ENCODE data around the gene POLL. TPM values are rescaled to one million over a fixed set of nuclear protein-coding genes. Genes with fewer than 3 reads are reported as not detected.
A peak's percentile ranks its signal among the peaks of the same experiment; 100 is the strongest.
"Not testable (repeated sequence)": the region's sequence is repeated elsewhere in the genome, so short reads cannot be mapped to it uniquely, and the experiment has no call there.

Gene POLL
- 8.5 and 18.8 TPM in 2 replicates for total RNA-seq (2014; rRNA removed; shearing (Covaris generic); ENCODE audit: low replicate concordance)

- Histone ChIP-seq H2AFZ (ENCODE audit: low read length) (no peak within 1 kb of the TSS; the same call in 1 of the 2 replicates), H3K27me3 (ENCODE audit: low read length) (no peaks in the 10 kb centered on the region), H3K4me1 (ENCODE audit: low read length) (peaks cover 15% of the 10 kb centered on the region), H3K4me2 (ENCODE audit: low read depth, low read length, poor library complexity, severe bottlenecking) (peak within 1 kb of the TSS; percentile 78), H4K20me1 (ENCODE audit: insufficient read depth, low read depth, low read length) (no peaks in the 10 kb centered on the region), H3K9me2 (replicated peaks; ENCODE audit: insufficient read depth, low read length) (no peaks in the 10 kb centered on the region), H3K4me3 (ENCODE audit: low read length) (peak within 1 kb of the TSS; percentile 88), H3K9ac (ENCODE audit: low read length) (peak within 1 kb of the TSS; percentile 78), H3K9me3 (ENCODE audit: low read length) (no peaks in the 10 kb centered on the region), H3K36me3 (ENCODE audit: insufficient read depth, low read length) (no peaks in the 10 kb centered on the region), H3K27ac (ENCODE audit: low read length) (peak within 1 kb of the TSS; percentile 45; the same call in 1 of the 2 replicates), H3K79me2 (ENCODE audit: low read length) (peaks cover 12% of the 10 kb centered on the region; the same call in 1 of the 2 replicates)
- peak; percentile 94 for DNase-seq
These were observed at the start of gene POLL, which contains the start of gene DPCD for GRCh38 chr10:101587725-101588653. POLL (minus strand) TSS chr10:101588257; CDS start chr10:101587360, 897 bp downstream. DPCD (plus strand) TSS chr10:101588321; CDS start chr10:101588337, 16 bp downstream.

- H3K9me3 ChIP-seq (ENCODE audit: low read length); H3K4me1 ChIP-seq (ENCODE audit: low read length); H3K27ac ChIP-seq (ENCODE audit: low read length); H2AFZ ChIP-seq (ENCODE audit: low read length); H3K9ac ChIP-seq (ENCODE audit: low read length); H3K36me3 ChIP-seq (ENCODE audit: insufficient read depth, low read length); DNase-seq; H3K4me3 ChIP-seq (ENCODE audit: low read length); H3K27me3 ChIP-seq (ENCODE audit: low read length); H3K4me2 ChIP-seq (ENCODE audit: low read depth, low read length, poor library complexity, severe bottlenecking); H3K9me2 ChIP-seq (replicated peaks; ENCODE audit: insufficient read depth, low read length); H4K20me1 ChIP-seq (ENCODE audit: insufficient read depth, low read depth, low read length): not testable (repeated sequence)
- peaks cover 22% of the 10 kb centered on the region; the same call in 1 of the 2 replicates for H3K79me2 ChIP-seq (ENCODE audit: low read length)
These were observed 45.5 kb upstream of the POLL start for GRCh38 chr10:101633510-101633909.

GRCh38 chr10:101631821-101632475, 43.9 kb upstream of the POLL start:
- H3K4me3 ChIP-seq (ENCODE audit: low read length): no peak overlapping the region
- peaks cover 3% of the 10 kb centered on the region; the same call in 1 of the 2 replicates for H3K36me3 ChIP-seq (ENCODE audit: insufficient read depth, low read length)
- H3K9ac ChIP-seq (ENCODE audit: low read length): no peak overlapping the region
- no peak overlapping the region for H3K4me2 ChIP-seq (ENCODE audit: low read depth, low read length, poor library complexity, severe bottlenecking)
- no peak overlapping the region for H3K27ac ChIP-seq (ENCODE audit: low read length)
- no peaks in the 10 kb centered on the region for H3K9me3 ChIP-seq (ENCODE audit: low read length)
- no peak overlapping the region for H2AFZ ChIP-seq (ENCODE audit: low read length)
- no peaks in the 10 kb centered on the region for H3K27me3 ChIP-seq (ENCODE audit: low read length)
- DNase-seq: no peak
- H4K20me1 ChIP-seq (ENCODE audit: insufficient read depth, low read depth, low read length): no peaks in the 10 kb centered on the region
- H3K9me2 ChIP-seq (replicated peaks; ENCODE audit: insufficient read depth, low read length): no peaks in the 10 kb centered on the region
- H3K4me1 ChIP-seq (ENCODE audit: low read length): no peaks in the 10 kb centered on the region
- peaks cover 25% of the 10 kb centered on the region; the same call in 1 of the 2 replicates for H3K79me2 ChIP-seq (ENCODE audit: low read length)

- no peaks in the 10 kb centered on the region for H3K27me3 ChIP-seq (ENCODE audit: low read length)
- H3K4me2 ChIP-seq (ENCODE audit: low read depth, low read length, poor library complexity, severe bottlenecking): no peak overlapping the region
- no peaks in the 10 kb centered on the region for H3K9me3 ChIP-seq (ENCODE audit: low read length)
- H3K36me3 ChIP-seq (ENCODE audit: insufficient read depth, low read length): peaks cover 3% of the 10 kb centered on the region; the same call in 1 of the 2 replicates
- H2AFZ ChIP-seq (ENCODE audit: low read length): no peak overlapping the region
- no peaks in the 10 kb centered on the region for H3K9me2 ChIP-seq (replicated peaks; ENCODE audit: insufficient read depth, low read length)
- no peaks in the 10 kb centered on the region for H4K20me1 ChIP-seq (ENCODE audit: insufficient read depth, low read depth, low read length)
- DNase-seq: no peak
- H3K79me2 ChIP-seq (ENCODE audit: low read length): peaks cover 25% of the 10 kb centered on the region; the same call in 1 of the 2 replicates
- H3K27ac ChIP-seq (ENCODE audit: low read length): no peak overlapping the region
- no peak overlapping the region for H3K9ac ChIP-seq (ENCODE audit: low read length)
- no peak overlapping the region for H3K4me3 ChIP-seq (ENCODE audit: low read length)
- H3K4me1 ChIP-seq (ENCODE audit: low read length): no peaks in the 10 kb centered on the region
These were observed 42.5 kb upstream of the POLL start for GRCh38 chr10:101630633-101630920.

- no peak for DNase-seq
These were observed 42.0 kb upstream of the POLL start for GRCh38 chr10:101629837-101630632.

GRCh38 chr10:101625821-101626412, 37.9 kb upstream of the POLL start:
- DNase-seq: no peak
- H3K4me1 ChIP-seq (ENCODE audit: low read length): no peaks in the 10 kb centered on the region
- 0 out of 2 replicates have a peak, but pooled peaks cover 6% of the 10 kb centered on the region for H3K79me2 ChIP-seq (ENCODE audit: low read length)
- H4K20me1 ChIP-seq (ENCODE audit: insufficient read depth, low read depth, low read length): no peaks in the 10 kb centered on the region
- no peak overlapping the region for H3K4me3 ChIP-seq (ENCODE audit: low read length)
- H3K9ac ChIP-seq (ENCODE audit: low read length): no peak overlapping the region
- H3K4me2 ChIP-seq (ENCODE audit: low read depth, low read length, poor library complexity, severe bottlenecking): no peak overlapping the region
- no peak overlapping the region for H2AFZ ChIP-seq (ENCODE audit: low read length)
- H3K27ac ChIP-seq (ENCODE audit: low read length): no peak overlapping the region
- peaks cover 6% of the 10 kb centered on the region; the same call in 1 of the 2 replicates for H3K36me3 ChIP-seq (ENCODE audit: insufficient read depth, low read length)
- no peaks in the 10 kb centered on the region for H3K9me2 ChIP-seq (replicated peaks; ENCODE audit: insufficient read depth, low read length)
- H3K27me3 ChIP-seq (ENCODE audit: low read length): no peaks in the 10 kb centered on the region
- H3K9me3 ChIP-seq (ENCODE audit: low read length): no peaks in the 10 kb centered on the region

More at GRCh38 chr10:101629837-101630632, 42.0 kb upstream of the POLL start:
- Histone ChIP-seq H2AFZ (ENCODE audit: low read length) (no peak overlapping the region), H3K4me2 (ENCODE audit: low read depth, low read length, poor library complexity, severe bottlenecking) (no peak overlapping the region), H3K4me1 (ENCODE audit: low read length) (no peaks in the 10 kb centered on the region), H3K9me2 (replicated peaks; ENCODE audit: insufficient read depth, low read length) (no peaks in the 10 kb centered on the region), H3K27me3 (ENCODE audit: low read length) (no peaks in the 10 kb centered on the region), H3K36me3 (ENCODE audit: insufficient read depth, low read length) (peaks cover 3% of the 10 kb centered on the region; the same call in 1 of the 2 replicates), H3K27ac (ENCODE audit: low read length) (no peak overlapping the region), H3K9me3 (ENCODE audit: low read length) (no peaks in the 10 kb centered on the region), H3K79me2 (ENCODE audit: low read length) (peaks cover 25% of the 10 kb centered on the region; the same call in 1 of the 2 replicates), H3K4me3 (ENCODE audit: low read length) (no peak overlapping the region), H4K20me1 (ENCODE audit: insufficient read depth, low read depth, low read length) (no peaks in the 10 kb centered on the region), H3K9ac (ENCODE audit: low read length) (no peak overlapping the region)

GRCh38 chr10:101624526-101625102, 36.6 kb upstream of the POLL start:
- H4K20me1 ChIP-seq (ENCODE audit: insufficient read depth, low read depth, low read length): no peaks in the 10 kb centered on the region
- no peak for DNase-seq
- H3K4me2 ChIP-seq (ENCODE audit: low read depth, low read length, poor library complexity, severe bottlenecking): no peak overlapping the region
- no peak overlapping the region for H3K4me3 ChIP-seq (ENCODE audit: low read length)
- no peaks in the 10 kb centered on the region for H3K27me3 ChIP-seq (ENCODE audit: low read length)
- H2AFZ ChIP-seq (ENCODE audit: low read length): no peak overlapping the region
- no peaks in the 10 kb centered on the region for H3K9me2 ChIP-seq (replicated peaks; ENCODE audit: insufficient read depth, low read length)
- H3K79me2 ChIP-seq (ENCODE audit: low read length): 0 out of 2 replicates have a peak, but pooled peaks cover 3% of the 10 kb centered on the region
- H3K4me1 ChIP-seq (ENCODE audit: low read length): peaks cover 7% of the 10 kb centered on the region
- no peaks in the 10 kb centered on the region for H3K9me3 ChIP-seq (ENCODE audit: low read length)
- H3K27ac ChIP-seq (ENCODE audit: low read length): no peak overlapping the region
- peaks cover 6% of the 10 kb centered on the region; the same call in 1 of the 2 replicates for H3K36me3 ChIP-seq (ENCODE audit: insufficient read depth, low read length)
- no peak overlapping the region for H3K9ac ChIP-seq (ENCODE audit: low read length)
